ENCODE data around the gene RGS10.
A peak's percentile ranks its signal among the peaks of the same experiment; 100 is the strongest.
"Not testable (repeated sequence)": the region's sequence is repeated elsewhere in the genome, so short reads cannot be mapped to it uniquely, and the experiment has no call there.

The RGS10 gene

DNA sequence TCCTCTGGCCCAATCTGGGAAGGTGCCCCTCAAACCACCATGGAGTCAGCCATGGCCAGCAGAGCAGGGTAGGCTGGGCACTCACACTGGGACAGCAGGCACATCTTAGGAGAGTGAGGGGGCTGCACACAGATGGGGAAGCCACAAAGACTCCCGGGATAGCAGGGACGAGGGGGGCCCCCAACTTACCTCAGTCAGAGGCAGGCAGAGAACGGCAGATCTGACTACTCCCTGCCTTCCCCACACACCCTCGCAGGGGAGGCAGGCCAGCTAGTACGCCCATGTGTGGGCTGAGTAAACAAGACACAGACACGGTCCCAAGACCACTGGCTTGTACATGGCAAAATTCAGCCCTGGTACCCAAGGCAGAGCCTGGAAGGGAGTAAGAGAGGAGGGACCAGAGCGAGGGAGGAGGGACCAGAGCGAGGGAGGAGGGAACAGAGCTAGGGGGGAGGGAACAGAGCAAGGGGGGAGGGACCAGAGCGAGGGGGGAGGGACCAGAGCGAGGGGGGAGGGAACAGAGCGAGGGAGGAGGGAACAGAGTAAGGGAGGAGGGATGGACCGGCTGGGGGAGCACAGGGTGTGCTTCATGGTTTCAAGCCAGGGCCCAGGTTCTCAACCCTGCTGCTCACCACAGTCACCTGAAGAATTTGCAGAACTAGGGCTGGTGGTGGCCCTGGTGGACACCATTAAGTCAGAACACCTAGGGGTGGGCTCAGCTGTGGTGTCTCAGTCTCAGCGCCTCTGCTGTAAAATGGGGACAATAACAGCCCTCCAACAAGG lies 73.8 kb downstream of the RGS10 start:
- DNase-seq (ENCODE audit: low read depth in 2 of 2), result no peak

DNA sequence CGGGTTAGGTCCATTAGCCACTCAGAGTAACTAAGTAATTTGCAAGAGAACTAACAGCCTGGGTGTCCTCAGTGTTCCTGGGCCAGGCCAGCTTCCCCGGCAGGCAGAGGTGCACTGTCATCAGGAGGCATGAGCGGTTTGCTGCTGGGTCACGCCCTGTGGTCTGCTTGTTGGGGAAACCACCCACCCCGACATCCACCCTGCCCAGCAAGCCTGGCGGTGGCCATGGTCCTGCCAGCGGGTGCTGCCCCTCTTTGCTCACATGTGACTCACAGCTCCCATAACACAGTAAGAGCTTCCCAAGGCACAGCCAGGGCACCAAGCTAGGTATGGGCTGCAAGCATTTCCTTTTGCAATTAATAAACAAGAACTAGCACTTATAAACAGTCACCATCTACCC lies 75.9 kb downstream of the RGS10 start:
- DNase-seq (ENCODE audit: low read depth in 2 of 2), result peak; percentile 19 to 23

DNA sequence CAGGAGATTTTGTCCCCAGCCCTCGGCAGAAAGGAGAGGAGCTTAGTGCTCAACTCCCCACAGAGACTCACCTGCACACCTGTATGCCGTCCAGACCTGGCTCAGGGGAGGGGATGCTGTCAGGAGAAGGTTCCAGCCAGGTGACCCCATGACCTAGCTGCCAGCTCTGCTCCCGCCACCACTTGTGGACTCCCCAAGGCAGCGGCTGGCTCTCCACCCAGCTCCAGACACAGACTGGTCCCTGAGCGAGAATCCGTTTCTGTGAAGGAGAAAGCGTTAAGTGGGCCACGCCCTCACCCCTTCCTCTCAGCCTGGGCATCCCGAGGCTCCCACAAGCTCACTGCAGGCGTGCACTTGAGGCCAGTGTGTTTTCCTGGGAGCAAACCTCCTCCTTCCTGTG lies 76.4 kb downstream of the RGS10 start:
- no peak for DNase-seq (ENCODE audit: low read depth in 2 of 2)

DNA sequence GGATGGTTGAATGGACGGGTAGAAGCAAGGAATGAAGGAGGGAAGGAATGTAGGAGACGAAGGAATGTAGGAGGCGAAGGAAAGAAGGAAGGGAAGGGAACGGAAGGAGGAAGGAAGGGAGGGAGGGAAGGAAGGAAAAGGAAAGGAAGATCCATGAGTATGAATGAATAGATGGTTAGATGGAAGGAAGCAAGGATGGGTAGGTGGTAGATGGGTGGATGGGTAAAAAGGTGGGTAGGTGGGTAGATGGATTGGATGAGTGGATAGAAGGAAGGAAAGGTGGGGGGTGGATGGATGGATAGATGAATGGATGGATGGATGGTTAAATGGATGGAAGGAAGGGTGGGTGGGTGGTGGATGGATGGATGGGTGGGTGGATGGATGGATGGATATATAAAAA lies 77.4 kb downstream of the RGS10 start:
- DNase-seq (ENCODE audit: low read depth in 2 of 2), result no peak

DNA sequence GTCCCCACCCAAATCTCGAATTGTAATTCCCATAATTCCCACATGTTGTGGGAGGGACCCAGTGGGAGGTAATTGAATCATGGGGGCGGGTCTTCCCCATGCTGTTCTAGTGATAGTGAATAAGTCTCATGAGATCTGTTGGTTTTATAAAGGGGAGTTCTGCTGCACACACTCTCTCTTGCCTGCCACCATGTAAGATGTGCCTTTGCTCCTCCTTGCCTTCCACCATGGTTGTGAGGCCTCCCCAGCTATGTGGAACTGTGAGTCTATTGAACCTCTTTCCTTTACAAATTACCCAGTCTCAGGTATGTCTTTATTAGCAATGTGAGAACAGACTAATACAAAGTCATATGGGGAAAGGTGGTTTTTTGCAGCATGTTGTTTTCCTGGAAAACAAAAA lies 79.3 kb downstream of the RGS10 start:
- DNase-seq (ENCODE audit: low read depth in 2 of 2), result not testable (repeated sequence)

DNA sequence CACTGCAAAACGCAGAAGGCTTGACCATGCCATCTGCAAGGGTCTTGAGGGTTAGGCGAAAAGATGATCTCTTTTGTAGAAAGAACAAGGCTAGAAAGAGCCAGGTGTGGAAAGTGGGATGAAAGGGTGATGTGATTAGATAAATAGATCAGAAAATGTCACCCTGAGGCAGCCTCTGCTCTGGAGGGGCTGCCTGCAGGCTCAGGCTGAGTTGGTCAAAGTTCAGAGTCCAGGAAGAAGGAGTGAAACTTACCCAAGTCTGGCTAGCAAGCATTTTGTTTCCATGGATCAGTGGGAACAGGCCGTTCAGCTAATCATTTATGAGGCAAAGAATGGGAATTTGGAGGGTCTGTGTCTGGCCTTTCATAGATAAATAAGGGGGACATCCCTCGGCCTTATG lies 79.7 kb downstream of the RGS10 start:
- DNase-seq (ENCODE audit: low read depth in 2 of 2), result no peak

DNA sequence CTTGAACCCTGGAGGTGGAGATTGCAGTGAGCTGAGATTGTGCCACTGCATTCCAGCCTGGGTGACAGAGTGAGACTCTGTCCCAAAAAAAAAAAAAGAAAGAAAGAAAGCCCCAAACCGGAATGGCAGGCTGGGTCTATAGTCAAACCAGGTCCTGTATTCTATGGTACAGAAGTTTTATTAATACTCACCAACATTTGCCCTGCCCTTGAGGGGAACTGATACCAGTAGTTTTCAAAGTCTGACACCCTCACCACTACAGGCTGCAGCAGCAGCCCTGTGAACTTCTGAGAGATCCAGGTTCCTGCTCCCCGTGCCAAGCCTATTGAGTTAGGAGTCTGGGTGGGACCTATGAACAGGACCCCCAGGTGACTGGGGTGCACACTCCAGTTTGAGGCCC lies 80.6 kb downstream of the RGS10 start:
- no peak for DNase-seq (ENCODE audit: low read depth in 2 of 2)

DNA sequence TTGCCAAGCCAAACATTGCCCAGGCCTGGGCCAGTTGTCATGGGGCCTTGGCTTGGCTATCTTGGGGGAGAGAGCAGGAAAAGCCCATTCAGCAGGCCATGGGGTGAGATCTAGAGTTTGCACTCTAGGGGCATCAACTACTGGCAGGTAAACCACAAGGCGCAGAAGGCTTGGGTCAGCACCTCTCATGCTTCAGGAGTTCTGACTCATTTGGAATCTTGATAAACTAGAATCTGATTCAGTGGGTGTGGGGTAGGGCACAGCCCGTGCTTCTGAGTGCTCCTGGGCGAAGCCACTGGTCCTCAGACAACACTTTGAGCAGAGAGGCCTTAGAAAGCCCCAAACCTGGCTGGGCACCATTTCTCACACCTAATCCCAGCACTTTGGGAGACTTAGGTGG lies 81.1 kb downstream of the RGS10 start:
- DNase-seq (ENCODE audit: low read depth in 2 of 2), result no peak

DNA sequence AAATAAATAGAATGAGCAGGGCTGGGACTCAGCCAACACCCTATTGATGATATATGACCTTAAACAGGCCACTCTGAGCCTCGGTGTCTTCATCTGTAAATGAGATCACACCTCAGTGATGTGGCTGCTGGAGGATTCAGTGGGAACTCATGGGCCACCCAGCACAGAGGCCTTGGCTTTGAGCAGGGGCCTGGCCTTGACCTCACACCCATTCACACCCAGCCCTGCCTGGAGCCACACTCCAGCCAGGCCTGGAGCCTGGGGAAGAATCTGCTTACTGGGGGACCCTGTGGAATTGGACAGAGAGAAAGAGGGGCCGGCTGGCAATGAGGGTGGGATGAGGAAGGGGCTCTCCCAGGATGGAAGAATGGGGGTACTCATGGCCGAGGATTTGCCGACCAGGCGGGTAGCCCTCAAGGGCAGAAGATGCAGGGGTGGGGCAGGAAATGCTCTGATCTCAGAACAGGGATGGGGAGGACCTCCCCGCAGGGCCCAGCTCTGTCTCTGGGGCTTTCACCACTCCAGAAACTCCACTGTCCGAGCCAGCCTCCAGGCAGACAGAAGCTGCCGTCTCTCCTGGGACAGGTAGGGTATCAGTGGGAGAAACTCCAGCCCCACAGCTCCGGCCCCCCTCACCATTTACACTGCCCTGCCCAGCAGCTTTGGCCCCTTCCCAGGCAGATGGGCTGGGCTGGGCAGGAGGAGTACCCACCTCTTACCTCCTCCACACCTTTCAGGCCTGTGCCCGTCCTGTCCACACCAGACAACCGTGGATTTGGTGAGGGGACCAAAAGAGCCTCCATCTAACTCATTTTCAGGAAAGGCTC lies 81.9 kb downstream of the RGS10 start:
- DNase-seq (ENCODE audit: low read depth in 2 of 2), result no peak

DNA sequence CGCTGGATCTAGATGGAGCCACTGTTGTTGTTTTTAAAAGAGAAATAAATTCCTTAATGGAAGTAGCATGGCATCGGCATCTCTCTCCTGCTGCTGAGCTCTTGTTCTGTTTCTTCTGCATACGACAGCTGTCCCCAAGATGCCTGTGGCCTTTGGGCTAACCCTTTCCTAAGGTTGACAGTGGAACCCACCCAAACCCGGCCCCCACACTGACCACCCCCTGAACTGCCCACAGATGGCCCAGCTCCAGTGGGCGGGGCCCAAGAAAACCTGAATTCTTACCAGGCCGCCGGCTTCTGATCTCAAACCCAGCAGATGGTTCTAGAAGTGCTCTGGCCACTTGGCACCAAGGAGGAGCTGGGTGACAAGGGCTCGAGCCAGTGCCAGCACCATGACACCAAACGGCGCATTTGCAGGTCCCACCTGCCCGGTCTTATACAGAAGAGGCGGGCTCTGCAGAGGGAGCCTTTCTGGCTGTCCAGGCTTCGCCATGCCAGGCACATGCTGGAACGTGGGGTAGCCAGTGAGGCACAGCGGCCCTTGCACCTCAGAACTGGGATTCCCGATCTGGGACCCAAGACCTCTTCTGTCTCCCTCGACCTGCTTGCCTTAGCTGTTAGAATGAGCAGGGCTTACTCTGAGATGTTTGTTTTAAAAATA lies 82.7 kb downstream of the RGS10 start:
- no peak for DNase-seq (ENCODE audit: low read depth in 2 of 2)

DNA sequence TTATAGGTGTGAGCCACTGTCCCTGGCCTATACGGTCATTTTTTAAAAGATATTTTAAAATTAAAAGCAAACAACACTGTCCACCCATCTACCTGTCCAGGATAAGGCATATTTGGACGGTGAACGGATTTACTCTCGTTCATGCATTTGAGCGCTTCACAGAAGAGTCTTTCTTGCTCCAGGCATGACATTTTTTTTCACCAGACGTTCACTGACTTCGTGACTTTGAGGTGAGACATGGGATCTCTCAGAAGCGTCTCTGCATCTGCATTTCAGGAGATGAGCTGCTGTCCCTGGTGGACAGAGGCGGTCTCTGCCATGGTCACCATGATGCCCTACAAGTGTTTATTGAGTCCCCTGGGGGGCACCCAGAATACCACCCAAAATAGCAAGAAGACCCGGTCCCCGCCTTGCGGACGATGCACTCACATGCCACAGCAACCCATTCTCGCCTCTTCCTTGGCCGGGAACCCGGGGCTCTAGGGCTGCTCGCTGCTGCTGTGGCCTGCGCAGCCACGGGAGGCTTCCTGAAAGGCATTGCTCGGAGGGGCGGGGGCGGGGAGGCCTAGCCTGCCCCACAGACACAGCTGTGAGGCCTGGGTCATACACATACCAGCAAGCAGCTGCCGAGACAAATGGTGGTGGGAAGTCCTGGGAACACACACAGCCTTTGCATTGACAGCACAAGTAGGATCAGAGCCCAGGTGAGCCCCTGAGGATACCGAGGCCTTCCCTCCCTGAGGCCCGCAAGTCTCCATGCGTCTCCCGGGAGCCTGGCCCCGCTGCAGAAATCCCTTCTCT lies 84.4 kb downstream of the RGS10 start:
- no peak for DNase-seq (ENCODE audit: low read depth in 2 of 2)

DNA sequence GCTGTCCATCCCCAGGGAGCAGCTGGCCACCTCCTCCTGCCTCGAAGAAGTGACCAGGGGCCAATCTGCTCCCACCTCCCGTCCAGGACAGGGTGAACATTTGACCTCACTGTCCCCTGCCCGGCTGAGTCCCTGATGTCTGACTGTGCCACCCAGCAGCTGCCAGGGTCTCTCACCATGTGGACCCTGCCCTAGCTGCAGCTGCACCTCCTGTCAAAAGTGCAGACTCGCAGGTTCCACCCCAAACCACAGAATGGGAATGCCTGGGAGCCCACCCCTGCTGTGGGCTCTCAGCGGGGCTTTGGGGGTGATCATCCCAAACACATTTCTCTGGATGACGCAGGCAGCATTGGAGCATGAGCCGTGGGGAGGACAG lies 86.1 kb downstream of the RGS10 start:
- no peak for DNase-seq (ENCODE audit: low read depth in 2 of 2)

DNA sequence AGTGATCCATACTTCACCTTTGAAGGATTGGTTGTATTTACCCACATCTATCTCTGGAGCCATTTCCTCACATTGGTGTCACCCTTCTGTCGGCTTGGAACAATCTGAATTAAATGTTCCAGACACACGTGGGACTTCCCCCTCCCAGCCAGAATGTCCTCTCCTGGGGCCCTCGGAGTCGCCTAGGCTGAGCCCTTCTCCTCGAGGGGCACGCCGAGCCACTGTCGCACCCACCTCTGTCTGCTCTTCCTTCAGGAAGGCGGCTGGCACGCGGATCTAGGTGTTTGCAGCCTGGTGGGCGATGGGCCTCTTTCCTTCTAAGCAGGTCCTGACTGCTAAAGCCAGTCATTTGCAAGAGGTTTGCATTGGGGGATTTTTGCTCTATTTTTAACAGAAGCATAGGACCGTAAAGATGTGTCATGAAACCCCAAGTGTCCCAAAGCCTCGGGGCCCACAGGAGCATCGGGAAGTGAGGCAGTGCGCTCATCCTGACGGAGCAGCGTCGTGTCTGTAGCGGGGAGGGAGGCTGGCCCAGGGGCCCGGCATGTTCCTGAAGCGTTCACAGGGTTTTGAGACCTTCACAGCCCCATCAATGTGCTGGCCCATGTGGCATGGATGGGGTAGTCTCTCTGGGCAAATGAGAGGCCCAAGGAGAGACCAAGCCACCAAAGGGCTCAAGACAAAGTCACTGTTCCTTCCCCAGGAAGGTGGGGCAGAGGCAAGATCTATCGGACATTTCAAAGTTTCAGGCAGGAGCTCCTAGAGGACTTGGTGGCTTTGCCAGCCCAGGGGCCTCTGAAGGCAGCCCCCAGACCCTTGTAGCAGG lies 86.7 kb downstream of the RGS10 start:
- DNase-seq (ENCODE audit: low read depth in 2 of 2), result no peak

DNA sequence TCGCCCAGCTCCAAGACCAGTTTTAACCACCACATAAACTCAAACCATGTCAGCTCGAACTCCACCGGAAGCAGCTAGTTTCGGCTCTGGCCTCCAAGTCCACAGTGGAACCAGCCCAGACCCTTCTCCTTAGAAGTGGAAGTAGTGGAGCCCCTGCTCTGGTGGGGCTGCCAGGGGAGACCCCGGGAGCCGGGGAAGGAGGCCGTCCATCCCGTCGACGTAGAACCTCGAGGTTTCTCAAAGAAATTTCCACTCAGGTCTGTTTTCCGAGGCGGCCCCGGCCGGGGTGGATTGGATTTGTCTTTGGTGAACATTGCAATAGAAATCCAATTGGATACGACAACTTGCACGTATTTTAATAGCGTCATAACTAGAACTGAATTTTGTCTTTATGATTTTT lies 87.5 kb downstream of the RGS10 start:
- DNase-seq (ENCODE audit: low read depth in 2 of 2), result no peak

DNA sequence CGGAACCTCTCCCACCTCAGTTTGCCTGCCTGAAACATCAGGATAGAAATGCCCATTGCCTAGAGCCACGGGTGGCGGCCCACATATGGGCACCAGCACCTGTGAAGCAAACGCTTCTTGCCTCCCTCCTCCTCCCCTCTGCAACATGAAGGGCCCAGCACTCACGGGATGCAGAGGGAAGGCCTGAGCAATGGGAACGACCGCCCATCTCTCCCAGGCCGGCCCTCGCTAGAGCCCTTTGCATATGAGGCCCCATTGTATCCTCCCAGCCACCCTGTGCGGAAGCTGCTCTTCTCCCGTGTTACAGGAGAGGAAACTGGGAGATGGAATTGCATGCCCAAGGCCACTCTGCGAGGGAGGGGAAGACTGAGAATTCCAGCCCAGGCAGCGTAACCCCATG lies 88.2 kb downstream of the RGS10 start:
- no peak for DNase-seq (ENCODE audit: low read depth in 2 of 2)

DNA sequence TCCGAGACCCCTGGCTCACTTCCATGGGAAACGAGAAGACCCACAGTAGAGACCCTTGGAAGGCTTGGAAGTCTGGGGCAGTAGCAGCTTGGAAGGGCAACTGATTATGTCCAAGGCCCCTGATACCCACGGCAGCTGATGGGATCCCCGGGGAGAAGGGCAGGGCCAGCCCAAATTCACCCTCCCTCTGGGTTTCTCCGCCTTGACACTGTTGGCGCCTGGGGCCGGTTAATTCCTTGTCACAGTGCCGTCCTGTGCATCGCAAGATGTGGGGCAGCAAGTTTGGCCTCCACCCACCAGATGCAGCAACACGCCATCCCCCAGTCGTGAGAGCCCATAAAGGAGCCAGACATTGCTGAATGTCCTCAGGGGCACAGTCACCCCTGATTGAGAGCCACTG lies 89.2 kb downstream of the RGS10 start:
- no peak for DNase-seq (ENCODE audit: low read depth in 2 of 2)

DNA sequence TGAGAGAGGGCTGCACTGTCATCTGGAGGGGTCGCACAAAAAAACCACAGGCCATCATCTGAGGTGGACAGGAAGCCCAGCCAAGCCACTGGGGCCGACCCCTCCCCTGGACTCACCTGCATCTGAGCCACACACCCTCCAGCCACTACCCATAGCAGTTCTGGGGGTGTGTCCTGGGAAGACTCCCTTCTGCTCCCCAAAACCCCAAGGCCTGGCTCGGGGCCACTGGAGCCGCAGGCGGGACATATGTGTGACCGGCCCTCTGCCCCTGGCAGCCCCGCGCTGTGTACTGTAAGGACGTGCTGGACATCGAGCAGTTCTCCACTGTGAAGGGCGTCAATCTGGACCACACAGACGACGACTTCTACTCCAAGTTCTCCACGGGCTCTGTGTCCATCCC lies 90.1 kb downstream of the RGS10 start:
- DNase-seq (ENCODE audit: low read depth in 2 of 2), result no peak

DNA sequence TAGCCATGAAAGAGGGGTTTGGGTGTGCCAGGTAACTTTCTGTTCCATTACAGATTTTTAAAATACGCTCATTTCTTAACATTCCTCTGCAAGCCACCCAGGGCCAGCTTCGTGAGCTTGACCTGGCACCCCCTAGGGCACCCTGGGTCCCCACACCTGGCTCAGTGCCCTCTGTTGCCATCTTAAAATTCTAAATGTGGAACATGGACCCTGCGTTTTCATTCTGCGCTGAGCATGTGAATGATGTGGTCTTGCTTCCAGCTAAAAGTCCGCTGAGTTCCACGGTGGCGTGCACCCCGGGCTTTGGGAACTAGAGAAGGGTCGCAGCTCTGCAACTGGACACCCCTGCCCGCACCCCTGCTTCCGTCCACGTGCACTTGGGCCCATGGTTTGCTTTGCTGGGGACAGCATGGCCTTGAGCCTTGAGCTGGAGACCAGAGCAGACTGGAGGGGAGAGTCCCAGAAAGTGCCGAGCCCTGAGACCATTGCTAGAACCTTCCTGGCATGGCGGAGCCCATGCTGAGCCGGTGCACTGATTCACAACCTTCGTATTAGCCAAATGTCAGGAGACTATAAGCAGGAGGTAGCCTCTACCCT lies 91.1 kb downstream of the RGS10 start:
- no peak for DNase-seq (ENCODE audit: low read depth in 2 of 2)

DNA sequence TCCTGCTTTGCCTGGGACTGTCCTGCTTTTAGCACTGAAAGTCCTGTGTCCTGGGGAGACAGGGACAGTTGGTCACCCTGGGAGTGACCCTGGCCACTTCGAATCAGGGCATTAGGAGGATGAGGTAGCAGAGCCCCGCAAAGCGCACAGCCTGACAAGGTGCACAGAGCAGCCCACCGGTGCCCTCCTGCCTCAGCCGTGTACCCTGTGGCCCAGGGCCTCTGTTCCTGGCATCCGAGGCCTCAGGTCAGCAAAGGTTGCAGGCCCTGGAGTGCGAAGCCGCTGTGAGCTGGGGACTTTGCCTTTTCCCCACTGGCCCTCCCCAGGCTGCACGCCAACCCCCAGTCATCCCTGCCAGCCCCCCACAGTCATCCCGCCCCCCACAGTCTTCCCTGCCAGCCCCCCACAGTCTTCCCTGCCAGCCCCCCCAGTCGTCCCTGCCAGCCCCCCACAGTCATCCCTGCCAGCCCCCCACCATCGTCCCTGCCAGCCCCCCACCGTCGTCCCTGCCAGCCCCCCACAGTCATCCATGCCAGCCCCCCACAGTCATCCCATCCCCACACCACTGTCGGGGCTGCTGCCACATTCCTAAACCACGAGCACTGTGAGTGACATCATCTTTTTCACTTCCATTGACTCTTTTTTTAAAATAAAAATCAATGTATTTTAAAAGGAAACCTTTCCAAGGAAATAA lies 91.8 kb downstream of the RGS10 start:
- DNase-seq (ENCODE audit: low read depth in 2 of 2), result no peak

All from stimulated activated CD8-positive, alpha-beta memory T cell treated with anti-CD3 and anti-CD28 coated beads, Interleukin-2, amount 100 ng/mL, for 48 hours (primary cell).